SJSA1 (cell line): ENCODE measurements around the gene PCMTD2. TPM values are rescaled to one million over a fixed set of nuclear protein-coding genes. Genes with fewer than 3 reads are reported as not detected.

ENCODE experiments used
- DNase-seq, 2 experiments: peaks; one replicate each; pipeline ENCODE4 v3.0.0-alpha.2; 2015 to 2020; ENCODE audit warnings: low spot score in 2 of 2, low read depth in 1 of 2
- H3K27ac ChIP-seq: fragments of 250-450 bp; sonication (Bioruptor Pico); 2 replicates; pipeline ENCODE4 v1.5.1; 2020; ENCODE audit warnings: mild to moderate bottlenecking, moderate library complexity
- H3K27me3 ChIP-seq: fragments of 250-450 bp; sonication (Bioruptor Pico); replicated peaks from 2 replicates; pipeline ENCODE4 v1.5.1; 2020; ENCODE audit warnings: mild to moderate bottlenecking, moderate library complexity
- H3K36me3 ChIP-seq: fragments of 250-450 bp; sonication (Bioruptor Pico); 2 replicates; pipeline ENCODE4 v1.5.1; 2020; ENCODE audit warnings: mild to moderate bottlenecking
- H3K4me1 ChIP-seq: fragments of 250-450 bp; sonication (Bioruptor Pico); replicated peaks from 2 replicates; pipeline ENCODE4 v1.6.1; 2021; ENCODE audit warnings: mild to moderate bottlenecking
- H3K4me3 ChIP-seq: fragments of 250-450 bp; sonication (Bioruptor Pico); 2 replicates; pipeline ENCODE4 v1.5.1; 2020; ENCODE audit warnings: mild to moderate bottlenecking
- H3K9me3 ChIP-seq: fragments of 250-450 bp; sonication (Bioruptor Pico); replicated peaks from 2 replicates; pipeline ENCODE4 v1.5.1; 2020; ENCODE audit warnings: mild to moderate bottlenecking
- total RNA-seq: library from RNA; depleted of rRNA; stranded (reverse); fragments of >200 nt; shearing (Covaris generic); gene quantifications from 2 replicates; pipeline ENCODE4 v1.2.3, GENCODE V29; 2014

Gene PCMTD2
- total RNA-seq, 1 experiment from 2014 or later, result 12.4 TPM

DNA sequence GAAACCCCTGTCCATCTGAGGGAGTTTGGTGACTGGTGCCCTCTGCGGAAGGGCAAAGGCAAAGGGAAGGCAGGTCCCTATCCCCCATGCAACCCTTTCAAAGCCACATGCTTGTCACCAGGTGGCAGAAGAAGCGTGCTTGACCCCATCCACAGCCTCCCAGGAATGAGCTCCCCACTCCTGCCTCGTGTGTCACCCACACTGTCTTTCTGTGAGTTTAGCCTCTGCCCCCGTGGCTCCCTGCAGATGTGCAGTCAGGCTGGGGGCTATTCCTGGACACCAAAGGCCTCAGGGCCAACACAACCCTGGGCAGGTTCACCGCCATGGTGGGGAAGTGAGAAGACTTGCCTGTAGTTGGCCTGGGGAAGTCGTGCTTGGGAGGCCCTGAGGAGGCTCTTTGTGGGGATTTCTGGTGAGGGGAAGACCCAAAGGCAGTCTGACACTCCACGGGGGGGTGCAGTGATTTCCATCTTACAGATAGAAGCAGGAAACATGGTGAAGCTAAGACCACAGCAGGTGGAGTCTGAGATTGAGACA, 16.6 kb upstream of the PCMTD2 start:
- Histone ChIP-seq H3K27me3 (no peaks in the 10 kb centered on the region; the same call in 1 of the 2 replicates), H3K4me1 (no peaks in the 10 kb centered on the region), H3K27ac (no peak overlapping the region), H3K36me3 (no peaks in the 10 kb centered on the region), H3K9me3 (no peaks in the 10 kb centered on the region), H3K4me3 (no peak overlapping the region)
- no peak for DNase-seq

- H3K27ac ChIP-seq, result no peak overlapping the region
Measured at GRCh38 chr20:64239449-64240242, 15.9 kb upstream of the PCMTD2 start.

DNA sequence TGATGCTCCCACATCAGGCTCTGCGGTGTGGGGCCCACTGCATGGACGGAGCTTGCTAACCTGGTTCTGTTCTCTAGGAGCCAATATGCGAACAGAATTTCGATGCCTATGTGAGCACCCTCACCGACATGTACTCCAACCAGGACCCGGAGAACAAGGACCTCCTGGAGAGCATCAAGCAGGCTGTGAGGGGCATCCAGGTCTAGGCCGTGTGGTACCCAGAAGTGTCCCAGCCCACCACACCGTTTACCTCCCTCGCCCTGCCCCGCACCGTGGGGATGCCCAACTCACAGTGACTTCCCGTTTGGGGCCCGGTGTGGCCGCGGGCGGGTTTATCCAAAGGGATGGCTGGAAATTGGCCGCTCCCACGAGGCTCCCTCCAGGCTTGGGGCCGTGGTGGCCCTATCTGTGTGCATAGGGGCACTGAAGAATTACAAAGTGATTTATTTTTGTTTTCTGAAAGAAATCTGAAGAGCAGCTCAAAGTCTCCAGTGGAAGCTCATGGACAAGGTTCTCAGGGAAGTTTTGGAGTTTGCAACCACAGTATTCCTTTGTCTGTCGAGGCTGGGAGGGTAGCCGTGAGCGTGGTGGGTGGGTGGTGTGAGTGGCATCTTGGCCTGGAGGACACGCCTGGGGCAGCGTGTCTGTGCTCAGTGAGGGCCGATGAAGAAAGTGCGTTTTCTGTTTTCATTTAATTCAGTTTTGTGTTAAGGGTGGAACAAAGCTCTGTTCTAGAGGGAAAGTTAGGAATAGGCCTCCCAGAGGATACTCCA, 15.1 kb upstream of the PCMTD2 start:
- no peak for DNase-seq
- Histone ChIP-seq H3K4me3 (no peak overlapping the region), H3K9me3 (no peaks in the 10 kb centered on the region)

More at GRCh38 chr20:64239449-64240242, 15.9 kb upstream of the PCMTD2 start:
- no peak for DNase-seq
- Histone ChIP-seq H3K9me3 (no peaks in the 10 kb centered on the region), H3K4me1 (no peaks in the 10 kb centered on the region), H3K27me3 (no peaks in the 10 kb centered on the region; the same call in 1 of the 2 replicates), H3K36me3 (no peaks in the 10 kb centered on the region), H3K4me3 (no peak overlapping the region)

GRCh38 chr20:64241061-64241460, 14.5 kb upstream of the PCMTD2 start:
- no peak overlapping the region for H3K4me3 ChIP-seq
- no peak overlapping the region for H3K27ac ChIP-seq
- DNase-seq, result no peak

More for the DNA sequence above, 15.1 kb upstream of the PCMTD2 start:
- H3K36me3 ChIP-seq, result no peaks in the 10 kb centered on the region
- H3K4me1 ChIP-seq, result no peaks in the 10 kb centered on the region
- H3K27me3 ChIP-seq, result no peaks in the 10 kb centered on the region; the same call in 1 of the 2 replicates
- no peak overlapping the region for H3K27ac ChIP-seq

DNA sequence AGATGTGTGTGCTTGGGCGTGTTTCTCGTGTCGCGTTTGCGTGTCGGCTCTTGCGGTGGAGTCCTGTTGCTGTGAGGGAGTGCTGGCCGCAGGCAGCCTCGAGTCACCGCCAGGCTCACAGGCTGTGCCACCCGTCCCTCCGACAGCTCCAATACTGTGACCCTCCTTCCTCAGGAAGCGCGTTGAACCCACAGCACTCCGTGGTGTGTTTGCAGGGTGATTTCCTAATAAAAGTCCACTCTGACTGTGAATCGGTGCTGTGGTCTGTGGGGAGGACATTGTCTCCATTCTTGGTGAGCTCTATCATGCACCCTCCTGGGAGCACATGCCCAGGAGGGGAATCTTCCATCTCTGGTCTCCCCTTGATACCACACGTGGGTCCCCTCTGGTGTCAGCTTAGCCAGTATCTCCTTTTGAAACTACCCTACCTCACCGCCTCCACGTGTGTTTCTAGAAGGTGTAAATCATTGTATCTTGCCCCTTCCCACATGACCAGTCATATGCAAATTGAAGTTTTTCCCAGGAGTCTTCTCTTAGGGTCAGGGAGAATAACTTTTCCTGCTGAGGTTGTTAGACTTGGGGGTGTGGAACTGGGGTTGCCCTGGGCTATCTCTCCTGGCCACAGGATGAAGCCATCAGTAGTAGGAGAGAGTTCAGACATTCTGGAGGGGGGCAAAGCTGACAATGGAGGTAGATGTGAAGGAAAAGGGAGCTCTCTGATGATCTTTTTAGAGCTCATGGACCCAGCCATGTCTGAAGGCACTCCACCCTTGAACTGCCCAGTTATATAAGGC, 13.3 kb upstream of the PCMTD2 start:
- no peaks in the 10 kb centered on the region for H3K36me3 ChIP-seq
- H3K4me1 ChIP-seq, result no peaks in the 10 kb centered on the region
- no peak overlapping the region for H3K4me3 ChIP-seq
- H3K9me3 ChIP-seq, result no peaks in the 10 kb centered on the region
- DNase-seq, result no peak
- H3K27me3 ChIP-seq, result no peaks in the 10 kb centered on the region; the same call in 1 of the 2 replicates
- no peak overlapping the region for H3K27ac ChIP-seq

More at GRCh38 chr20:64241061-64241460, 14.5 kb upstream of the PCMTD2 start:
- Histone ChIP-seq H3K9me3 (no peaks in the 10 kb centered on the region), H3K4me1 (no peaks in the 10 kb centered on the region), H3K27me3 (no peaks in the 10 kb centered on the region; the same call in 1 of the 2 replicates), H3K36me3 (no peaks in the 10 kb centered on the region)

DNA sequence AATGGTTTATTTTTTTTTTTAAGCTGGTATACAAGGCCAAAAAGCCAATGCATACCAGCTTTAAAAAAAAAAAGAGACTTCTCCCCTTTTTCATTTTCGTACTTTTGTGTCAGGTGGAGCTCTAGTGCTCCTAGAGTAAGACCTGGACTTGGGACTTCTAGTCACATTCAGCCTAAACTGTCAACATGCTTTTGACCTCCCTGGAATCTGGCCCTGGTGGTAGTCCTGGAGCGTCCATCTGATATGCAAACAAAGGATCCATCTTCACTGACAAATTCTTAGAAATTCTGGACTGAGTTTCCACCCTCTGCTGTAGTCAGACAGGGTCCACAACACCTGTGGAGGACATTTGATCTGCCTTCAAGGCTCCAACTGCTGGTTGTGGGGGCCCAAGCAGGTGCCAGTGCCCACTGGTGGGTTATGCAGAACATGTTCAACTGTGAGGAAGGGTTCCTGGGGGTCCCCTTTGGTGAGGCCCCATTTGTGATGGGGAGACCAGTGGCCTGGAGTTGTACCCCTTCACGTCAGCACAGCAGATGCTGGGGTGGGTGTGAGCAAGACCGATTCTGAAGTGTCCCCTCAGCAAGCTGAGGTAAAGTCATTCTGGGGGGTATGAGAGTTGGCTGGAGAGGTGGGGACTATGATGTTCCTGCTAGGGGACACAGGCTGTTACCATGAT, 12.6 kb upstream of the PCMTD2 start:
- H3K27me3 ChIP-seq, result no peaks in the 10 kb centered on the region; the same call in 1 of the 2 replicates
- H3K4me3 ChIP-seq, result no peak overlapping the region
- H3K36me3 ChIP-seq, result no peaks in the 10 kb centered on the region
- no peaks in the 10 kb centered on the region for H3K4me1 ChIP-seq
- no peak for DNase-seq
- no peaks in the 10 kb centered on the region for H3K9me3 ChIP-seq
- no peak overlapping the region for H3K27ac ChIP-seq

GRCh38 chr20:64244281-64244805, 11.2 kb upstream of the PCMTD2 start:
- Histone ChIP-seq H3K36me3 (no peaks in the 10 kb centered on the region), H3K9me3 (no peaks in the 10 kb centered on the region), H3K27ac (no peak overlapping the region), H3K27me3 (peaks cover 9% of the 10 kb centered on the region), H3K4me1 (no peaks in the 10 kb centered on the region), H3K4me3 (no peak overlapping the region)
- DNase-seq, result no peak

DNA sequence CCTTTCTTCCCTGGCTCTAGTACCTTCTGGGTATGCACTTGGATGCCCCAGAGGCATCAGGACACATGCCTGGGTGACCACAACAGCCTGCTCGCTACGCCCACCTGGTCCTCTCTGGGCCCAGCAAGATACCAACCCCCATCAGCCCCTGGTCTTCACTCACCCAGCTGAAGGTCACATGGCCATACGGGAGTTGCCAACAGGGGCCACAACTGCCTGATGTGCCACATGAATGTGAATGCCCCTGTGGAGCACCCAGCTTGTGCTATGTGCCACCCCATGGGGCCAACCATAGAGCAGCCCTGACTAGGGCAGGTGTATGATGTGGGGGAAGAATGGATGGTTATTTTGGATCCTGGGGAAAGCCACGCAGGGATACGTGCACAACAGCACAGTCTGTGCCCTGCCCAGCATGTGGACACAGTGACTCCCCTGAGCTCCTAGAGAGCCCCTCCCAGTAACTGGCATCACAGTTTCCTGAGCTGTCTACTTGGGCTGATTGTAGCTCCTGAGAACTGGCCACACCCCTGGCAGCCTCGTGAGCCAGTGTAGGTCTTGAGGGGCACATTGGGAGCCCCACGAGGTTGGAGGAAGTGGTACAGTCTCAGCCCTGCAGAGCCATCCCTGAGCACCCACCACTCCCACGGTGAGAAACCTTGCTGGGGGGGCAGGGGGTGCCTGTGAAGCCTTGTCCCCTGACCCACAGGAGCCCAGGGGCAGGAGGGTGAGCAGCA, 10.5 kb upstream of the PCMTD2 start:
- no peak overlapping the region for H3K27ac ChIP-seq
- DNase-seq, result no peak
- no peak overlapping the region for H3K4me3 ChIP-seq
- no peaks in the 10 kb centered on the region for H3K36me3 ChIP-seq
- H3K27me3 ChIP-seq, result peaks cover 10% of the 10 kb centered on the region
- H3K4me1 ChIP-seq, result no peaks in the 10 kb centered on the region
- no peaks in the 10 kb centered on the region for H3K9me3 ChIP-seq

DNA sequence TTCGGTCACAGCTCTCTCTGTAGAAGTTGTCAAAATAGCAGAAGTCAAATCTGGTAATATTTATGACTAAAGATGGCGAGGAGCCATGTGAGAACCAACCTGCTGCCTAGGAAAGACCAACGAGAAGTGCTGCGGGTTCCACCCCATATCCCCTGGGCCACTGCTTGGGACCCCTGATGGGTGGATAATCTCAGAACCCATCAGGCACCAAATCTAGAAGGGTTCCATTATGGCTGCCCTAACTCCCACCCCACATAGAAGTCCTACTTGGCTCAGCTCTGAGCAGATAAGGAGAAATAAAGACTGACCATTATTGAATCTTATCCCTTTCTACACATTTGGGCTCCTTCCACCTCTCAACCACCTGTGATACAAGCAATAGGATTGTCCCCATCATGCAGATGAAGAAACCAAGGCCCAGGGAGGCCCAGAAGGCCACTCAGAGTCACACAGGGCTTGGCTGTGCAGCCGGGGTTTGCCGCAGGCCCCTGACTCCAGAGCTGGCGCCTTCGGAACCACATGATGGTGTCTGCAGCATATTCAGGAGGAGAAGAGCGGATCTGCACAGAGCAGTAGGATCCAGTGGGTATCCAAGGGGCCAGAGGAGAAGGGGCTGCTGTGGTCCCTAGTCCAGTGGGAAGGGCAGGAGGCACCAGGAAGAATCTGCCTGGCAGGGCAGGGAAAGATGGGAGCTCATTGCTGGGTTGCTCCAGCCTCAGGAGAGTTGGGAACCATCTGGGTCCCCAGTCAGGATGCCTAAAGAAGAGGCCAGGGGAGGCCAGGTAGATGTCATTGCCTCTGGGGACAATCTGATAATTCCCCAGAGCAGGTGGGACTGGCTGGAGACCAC, 9.6 kb upstream of the PCMTD2 start:
- DNase-seq, result no peak
- H3K27me3 ChIP-seq, result peaks cover 15% of the 10 kb centered on the region

GRCh38 chr20:64246616-64247306, 8.8 kb upstream of the PCMTD2 start:
- Histone ChIP-seq H3K36me3 (no peaks in the 10 kb centered on the region), H3K27me3 (peaks cover 19% of the 10 kb centered on the region), H3K27ac (no peak overlapping the region), H3K4me3 (no peak overlapping the region), H3K4me1 (no peaks in the 10 kb centered on the region), H3K9me3 (no peaks in the 10 kb centered on the region)
- DNase-seq, result no peak

More for the DNA sequence above, 9.6 kb upstream of the PCMTD2 start:
- Histone ChIP-seq H3K36me3 (no peaks in the 10 kb centered on the region), H3K4me3 (no peak overlapping the region), H3K9me3 (no peaks in the 10 kb centered on the region), H3K27ac (no peak overlapping the region), H3K4me1 (no peaks in the 10 kb centered on the region)

- no peaks in the 10 kb centered on the region for H3K36me3 ChIP-seq
- H3K4me3 ChIP-seq, result no peak overlapping the region
- no peaks in the 10 kb centered on the region for H3K9me3 ChIP-seq
- DNase-seq, result no peak
- H3K27me3 ChIP-seq, result peaks cover 19% of the 10 kb centered on the region
- no peaks in the 10 kb centered on the region for H3K4me1 ChIP-seq
- no peak overlapping the region for H3K27ac ChIP-seq
Measured at GRCh38 chr20:64247307-64247618, 8.3 kb upstream of the PCMTD2 start.
